ACC112 (cell line): ENCODE data around the gene SEMA4C.
"Not testable (repeated sequence)": the region's sequence is repeated elsewhere in the genome, so short reads cannot be mapped to it uniquely, and the experiment has no call there.

Experiments
- H2AFZ ChIP-seq: fragments of 200-600 bp; sonication (generic); one replicate; pipeline ENCODE4 v1.6.0; 2017; ENCODE audit warnings: antibody characterized with exemption, low read length; ENCODE audit not compliant: unreplicated experiment
- H3K27ac ChIP-seq: fragments of 200-600 bp; sonication (generic); 2 replicates; pipeline ENCODE4 v1.5.1; 2014; ENCODE audit warnings: low read depth, mild to moderate bottlenecking, antibody characterized with exemption, low read length, moderate library complexity
- H3K27me3 ChIP-seq: fragments of 200-600 bp; sonication (generic); 2 replicates; pipeline ENCODE4 v1.6.1; 2014; ENCODE audit warnings: mild to moderate bottlenecking, antibody characterized with exemption, low read length, moderate library complexity, mixed read lengths; ENCODE audit not compliant: insufficient read depth
- H3K36me3 ChIP-seq: fragments of 200-600 bp; sonication (generic); 2 replicates; pipeline ENCODE4 v1.6.1; 2016; ENCODE audit warnings: mild to moderate bottlenecking, antibody characterized with exemption, low read length, moderate library complexity, mixed read lengths; ENCODE audit not compliant: insufficient read depth
- H3K4me1 ChIP-seq: fragments of 200-600 bp; sonication (generic); one replicate; pipeline ENCODE4 v1.6.1; 2016; ENCODE audit warnings: low read length, mixed read lengths; ENCODE audit not compliant: insufficient read depth, unreplicated experiment, control insufficient read depth
- H3K4me3 ChIP-seq: fragments of 200-600 bp; sonication (generic); 2 replicates; pipeline ENCODE4 v1.5.1; 2014; ENCODE audit warnings: mild to moderate bottlenecking, low read depth, low read length
- H3K79me2 ChIP-seq: fragments of 200-600 bp; sonication (generic); one replicate; pipeline ENCODE4 v1.6.0; 2016; ENCODE audit warnings: low read length; ENCODE audit not compliant: control insufficient read depth, unreplicated experiment, insufficient read depth

Gene SEMA4C

DNA sequence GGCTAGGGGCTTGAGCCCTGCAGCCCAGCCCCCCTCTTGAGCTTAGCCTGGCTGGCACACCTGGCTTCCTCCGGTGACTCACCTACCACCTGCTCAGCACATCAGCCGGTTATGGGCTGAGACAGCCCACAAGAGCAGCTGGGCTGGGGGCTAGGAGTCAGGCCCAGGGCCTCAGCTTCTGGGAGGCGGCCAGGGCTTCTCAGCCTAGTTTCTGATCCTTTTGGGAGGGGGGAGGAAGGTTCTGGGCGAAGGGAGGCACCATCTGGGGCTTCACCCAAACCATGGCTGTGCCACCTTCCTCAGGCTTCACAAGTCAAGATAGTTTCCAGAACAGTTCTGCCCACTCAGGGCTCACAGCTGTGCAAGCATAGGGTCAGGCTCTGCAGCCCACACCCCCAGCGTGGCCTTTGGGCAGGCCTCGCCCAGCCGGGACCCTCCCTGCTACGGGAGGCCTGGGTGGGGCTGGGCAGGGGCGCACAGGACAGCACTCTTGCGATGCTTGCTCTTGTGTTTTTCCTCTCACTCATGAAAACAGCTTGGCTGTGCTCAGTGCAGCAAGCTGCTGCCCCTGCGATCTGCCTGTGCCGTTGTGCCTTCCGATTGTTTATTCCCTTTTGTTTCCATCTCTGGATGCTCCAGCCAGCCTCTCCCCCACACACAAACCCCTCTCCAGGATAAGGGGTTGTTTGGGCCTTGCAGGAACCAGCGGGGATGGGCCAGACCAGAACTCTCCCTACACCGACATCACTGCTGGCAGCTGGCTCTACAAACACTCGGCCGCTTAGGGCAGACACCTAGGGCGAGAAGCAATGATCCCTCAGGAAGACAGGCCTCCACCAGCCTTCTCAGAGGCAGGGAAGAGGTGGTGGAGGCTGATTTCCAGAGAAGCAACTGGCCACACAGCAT is 26.1 kb upstream of the SEMA4C start:
- Histone ChIP-seq H2AFZ (no peak overlapping the region), H3K4me1 (peaks cover 5% of the 10 kb centered on the region), H3K27ac (no peak overlapping the region), H3K79me2 (no peaks in the 10 kb centered on the region), H3K36me3 (no peaks in the 10 kb centered on the region), H3K27me3 (no peaks in the 10 kb centered on the region), H3K4me3 (no peak overlapping the region)

GRCh38 chr2:96895032-96895745 is 25.3 kb upstream of the SEMA4C start:
- Histone ChIP-seq H3K4me3 (no peak overlapping the region), H3K79me2 (no peaks in the 10 kb centered on the region), H3K36me3 (no peaks in the 10 kb centered on the region), H3K4me1 (peaks cover 5% of the 10 kb centered on the region), H2AFZ (no peak overlapping the region), H3K27me3 (no peaks in the 10 kb centered on the region), H3K27ac (no peak overlapping the region)

DNA sequence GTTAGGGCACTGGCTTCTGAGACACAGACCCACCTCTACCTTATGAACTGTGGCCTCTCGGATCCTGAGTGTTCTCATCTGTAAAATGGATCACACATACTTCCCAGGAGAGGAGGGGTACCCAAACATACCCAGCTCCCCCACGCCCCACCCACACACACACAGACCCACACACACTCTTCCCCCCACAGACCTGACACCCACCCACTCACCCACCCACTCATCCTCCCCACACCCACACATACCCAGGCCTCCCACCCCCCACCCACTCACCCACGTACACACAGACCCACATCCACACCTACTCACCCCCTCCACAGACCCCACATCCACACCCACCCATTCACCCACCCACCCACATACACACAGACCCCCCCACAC is 24.3 kb upstream of the SEMA4C start:
- no peak overlapping the region for H2AFZ ChIP-seq
- no peak overlapping the region for H3K27ac ChIP-seq
- no peak overlapping the region for H3K4me3 ChIP-seq
- peaks cover 5% of the 10 kb centered on the region for H3K4me1 ChIP-seq
- no peaks in the 10 kb centered on the region for H3K36me3 ChIP-seq
- H3K27me3 ChIP-seq, result no peaks in the 10 kb centered on the region
- no peaks in the 10 kb centered on the region for H3K79me2 ChIP-seq

DNA sequence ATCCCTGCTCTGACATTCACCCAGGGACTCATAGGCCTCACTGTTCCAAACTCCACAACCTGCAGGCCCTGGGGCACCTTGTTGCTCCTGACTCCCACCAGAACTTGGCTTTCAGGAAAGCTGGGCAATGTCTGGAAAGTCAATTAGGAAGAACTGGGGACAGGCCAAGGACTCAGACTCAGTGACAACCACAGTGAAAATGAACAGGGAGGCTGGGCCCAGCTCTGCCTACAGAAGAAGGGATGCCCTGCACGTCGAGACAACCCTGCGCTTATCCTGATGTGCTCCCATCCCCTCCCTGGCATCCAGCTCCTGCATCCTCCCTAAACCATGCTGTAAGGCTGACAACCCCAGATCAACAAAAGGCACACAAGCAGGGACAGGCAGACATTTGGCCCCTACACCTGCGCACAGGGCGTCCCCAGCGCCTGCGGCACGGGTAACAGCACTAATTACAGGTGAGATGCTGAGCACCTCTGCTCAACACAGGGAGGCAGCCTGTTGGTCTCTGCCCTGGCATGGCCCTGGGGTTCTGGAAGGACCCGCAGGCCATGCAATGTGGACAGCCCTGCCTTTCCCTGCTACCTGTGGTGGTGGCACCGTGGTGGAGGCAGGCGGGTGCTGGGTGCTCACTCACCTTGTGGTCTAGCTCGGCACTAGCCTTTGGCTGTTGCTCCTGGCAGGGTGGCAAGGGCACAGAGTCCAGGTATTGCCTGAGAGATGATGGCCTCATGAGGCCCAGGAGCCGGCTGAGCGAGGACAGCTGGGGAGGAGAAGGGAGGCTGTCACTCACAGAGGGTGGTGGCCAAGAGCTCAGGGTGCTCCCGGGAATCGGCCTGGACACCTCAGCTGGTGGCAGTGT is 23.6 kb upstream of the SEMA4C start:
- no peak overlapping the region for H3K27ac ChIP-seq
- no peak overlapping the region for H3K4me3 ChIP-seq
- no peaks in the 10 kb centered on the region for H3K27me3 ChIP-seq
- no peaks in the 10 kb centered on the region for H3K36me3 ChIP-seq
- no peak overlapping the region for H2AFZ ChIP-seq
- H3K4me1 ChIP-seq, result no peaks in the 10 kb centered on the region
- no peaks in the 10 kb centered on the region for H3K79me2 ChIP-seq

- no peak overlapping the region for H2AFZ ChIP-seq
- H3K4me1 ChIP-seq, result no peaks in the 10 kb centered on the region
- H3K27me3 ChIP-seq, result no peaks in the 10 kb centered on the region
- no peaks in the 10 kb centered on the region for H3K79me2 ChIP-seq
- H3K4me3 ChIP-seq, result no peak overlapping the region
- no peaks in the 10 kb centered on the region for H3K36me3 ChIP-seq
- H3K27ac ChIP-seq, result no peak overlapping the region
Measured at GRCh38 chr2:96891591-96892333, 21.9 kb upstream of the SEMA4C start.

- H3K27me3 ChIP-seq, result no peaks in the 10 kb centered on the region
- H3K4me1 ChIP-seq, result no peaks in the 10 kb centered on the region
- H3K36me3 ChIP-seq, result no peaks in the 10 kb centered on the region
- no peak overlapping the region for H3K27ac ChIP-seq
- H3K79me2 ChIP-seq, result no peaks in the 10 kb centered on the region
- H2AFZ ChIP-seq, result no peak overlapping the region
- no peak overlapping the region for H3K4me3 ChIP-seq
Measured at GRCh38 chr2:96890726-96891385, 21.0 kb upstream of the SEMA4C start.

GRCh38 chr2:96890252-96890651 is 20.4 kb upstream of the SEMA4C start:
- Histone ChIP-seq H2AFZ (no peak overlapping the region), H3K36me3 (no peaks in the 10 kb centered on the region), H3K27me3 (no peaks in the 10 kb centered on the region), H3K4me3 (no peak overlapping the region), H3K4me1 (no peaks in the 10 kb centered on the region), H3K79me2 (no peaks in the 10 kb centered on the region), H3K27ac (no peak overlapping the region)

- H3K27me3 ChIP-seq, H3K4me3 ChIP-seq, H2AFZ ChIP-seq, H3K4me1 ChIP-seq, H3K79me2 ChIP-seq, H3K36me3 ChIP-seq, H3K27ac ChIP-seq: not testable (repeated sequence)
Measured at GRCh38 chr2:96889502-96889901, 19.6 kb upstream of the SEMA4C start.

GRCh38 chr2:96888072-96889011 is 18.5 kb upstream of the SEMA4C start:
- H3K79me2 ChIP-seq, result no peaks in the 10 kb centered on the region
- no peaks in the 10 kb centered on the region for H3K36me3 ChIP-seq
- H3K27me3 ChIP-seq, result peaks cover 3% of the 10 kb centered on the region
- H3K4me3 ChIP-seq, result no peak overlapping the region
- no peak overlapping the region for H2AFZ ChIP-seq
- H3K4me1 ChIP-seq, result no peaks in the 10 kb centered on the region
- H3K27ac ChIP-seq, result no peak overlapping the region
